Fibroblast of lung (primary cell): ENCODE measurements around the gene TMX2. TPM values are rescaled to one million over a fixed set of nuclear protein-coding genes. Genes with fewer than 3 reads are reported as not detected.

ENCODE experiments used
- DNase-seq, 2 donors: peaks; one replicate each; pipeline versions ENCODE4 v3.0.0 to v3.0.0-alpha.2; 2010; ENCODE audit warnings: low read depth in 2 of 2
- H2AFZ ChIP-seq: 2 replicates; pipeline ENCODE4 v1.5.1; 2012; ENCODE audit warnings: low read length, control low read depth, inconsistent platforms
- H3K27ac ChIP-seq: 2 replicates; pipeline ENCODE4 v1.5.1; 2011; ENCODE audit warnings: low read length, control low read depth; ENCODE audit not compliant: insufficient read depth
- H3K27me3 ChIP-seq: 2 replicates; pipeline ENCODE4 v1.5.1; 2011; ENCODE audit warnings: mild to moderate bottlenecking, low read length; ENCODE audit not compliant: control insufficient read depth, insufficient read depth
- H3K36me3 ChIP-seq: 2 replicates; pipeline ENCODE4 v1.5.1; 2011; ENCODE audit warnings: low read length; ENCODE audit not compliant: control insufficient read depth, insufficient read depth
- H3K4me1 ChIP-seq: 2 replicates; pipeline ENCODE4 v1.5.1; 2011; ENCODE audit warnings: low read length; ENCODE audit not compliant: control insufficient read depth, insufficient read depth; ENCODE audit errors: extremely low read depth
- H3K4me2 ChIP-seq: 2 replicates; pipeline ENCODE4 v1.5.1; 2011; ENCODE audit warnings: low read length, control low read depth; ENCODE audit not compliant: insufficient read depth; ENCODE audit errors: extremely low read depth
- H3K4me3 ChIP-seq, 4 experiments: fragments of 200-600 bp in 1 of 4; sonication (generic) in 1 of 4; replicated peaks in 1 of 4; 2 replicates each; pipeline ENCODE4 v1.5.1; 2011 to 2016; ENCODE audit warnings: low read length in 4 of 4, low read depth in 3 of 4, mild to moderate bottlenecking in 3 of 4, control low read depth in 2 of 4, inconsistent platforms in 1 of 4, mixed read lengths in 1 of 4; ENCODE audit not compliant: insufficient read depth in 1 of 4; ENCODE audit errors: control extremely low read depth in 1 of 4
- H3K79me2 ChIP-seq: 2 replicates; pipeline ENCODE4 v1.5.1; 2012; ENCODE audit warnings: mild to moderate bottlenecking, low read length, inconsistent platforms; ENCODE audit not compliant: control insufficient read depth, insufficient read depth
- H3K9ac ChIP-seq: 2 replicates; pipeline ENCODE4 v1.5.1; 2011; ENCODE audit warnings: mild to moderate bottlenecking, low read length, control low read depth; ENCODE audit not compliant: insufficient read depth
- H3K9me3 ChIP-seq: 2 replicates; pipeline ENCODE4 v1.5.1; 2012; ENCODE audit warnings: low read depth, low read length; ENCODE audit not compliant: control insufficient read depth, insufficient read depth
- H4K20me1 ChIP-seq: 2 replicates; pipeline ENCODE4 v1.5.1; 2011; ENCODE audit warnings: low read length; ENCODE audit not compliant: control insufficient read depth, insufficient read depth; ENCODE audit errors: extremely low read depth
- CTCF ChIP-seq, 2 donors: IDR thresholded peaks in 1 of 2; conservative IDR thresholded peaks in 1 of 2; 1 replicate in 1 of 2; 2 replicates in 1 of 2; pipeline ENCODE4 v1.5.1; 2011 to 2012; ENCODE audit warnings: low read length in 2 of 2, control low read depth in 1 of 2, inconsistent platforms in 1 of 2, low read depth in 1 of 2, mild to moderate bottlenecking in 1 of 2
- EZH2 ChIP-seq: IDR thresholded peaks from 2 replicates; pipeline ENCODE4 v1.5.1; 2012; ENCODE audit warnings: low read length, control low read depth, mild to moderate bottlenecking; ENCODE audit errors: missing control alignments
- polyA plus RNA-seq, 2 donors: library from polyadenylated mRNA; depleted of rRNA in 1 of 2; stranded (reverse) in 1 of 2; unstranded in 1 of 2; fragments of >200 nt; gene quantifications; 2 replicates each; pipeline ENCODE4 v1.2.1, GENCODE V29; 2011 to 2012; ENCODE audit warnings: missing spikeins in 1 of 2
- total RNA-seq: library from RNA; depleted of rRNA; stranded (reverse); fragments of >200 nt; gene quantifications from 2 replicates; pipeline ENCODE4 v1.2.1, GENCODE V29; 2014

Gene TMX2
- total and polyA plus RNA-seq, 2 donors (not counting 1 experiment from before 2014, with no cell fraction given), result 62.8 to 71.8 TPM

GRCh38 chr11:57674251-57674650 is 38.1 kb upstream of the TMX2 start:
- DNase-seq, result no peak
- H3K4me2 ChIP-seq, result no peak overlapping the region
- no peak overlapping the region for H3K4me3 ChIP-seq
- peaks cover 68% of the 10 kb centered on the region for H3K79me2 ChIP-seq
- peaks cover 2% of the 10 kb centered on the region for H4K20me1 ChIP-seq
- H2AFZ ChIP-seq, result no peak overlapping the region
- H3K36me3 ChIP-seq, result peaks cover 10% of the 10 kb centered on the region
- H3K9me3 ChIP-seq, result no peaks in the 10 kb centered on the region
- H3K27ac ChIP-seq, result no peak overlapping the region
- H3K9ac ChIP-seq, result no peak overlapping the region
- no peaks in the 10 kb centered on the region for H3K4me1 ChIP-seq
- H3K27me3 ChIP-seq, result no peaks in the 10 kb centered on the region
- TF ChIP-seq EZH2, result no peak
- no peak for TF ChIP-seq CTCF (conservative IDR thresholded peaks at IDR 0.05 in 1 of 2, IDR thresholded peaks at IDR 0.05 in 1 of 2; ENCODE audit: low read depth in 1 of 2, low read length in 2 of 2)

- Histone ChIP-seq H3K9me3 (no peaks in the 10 kb centered on the region), H3K9ac (no peak overlapping the region), H3K4me3 (no peak overlapping the region), H3K27me3 (no peaks in the 10 kb centered on the region), H3K4me1 (peaks cover 2% of the 10 kb centered on the region), H2AFZ (no peak overlapping the region), H3K36me3 (peaks cover 10% of the 10 kb centered on the region), H4K20me1 (peaks cover 4% of the 10 kb centered on the region), H3K27ac (no peak overlapping the region), H3K79me2 (peaks cover 64% of the 10 kb centered on the region), H3K4me2 (no peak overlapping the region)
- no peak for TF ChIP-seq CTCF (conservative IDR thresholded peaks at IDR 0.05 in 1 of 2, IDR thresholded peaks at IDR 0.05 in 1 of 2; ENCODE audit: low read depth in 1 of 2, low read length in 2 of 2)
- no peak for TF ChIP-seq EZH2
- DNase-seq, result no peak
These were observed 37.0 kb upstream of the TMX2 start for GRCh38 chr11:57675176-57675941.

- Histone ChIP-seq H3K4me3 (no peak overlapping the region), H3K36me3 (peaks cover 4% of the 10 kb centered on the region), H3K4me2 (no peak overlapping the region), H3K79me2 (peaks cover 52% of the 10 kb centered on the region), H3K27me3 (no peaks in the 10 kb centered on the region), H3K4me1 (peaks cover 2% of the 10 kb centered on the region), H3K27ac (no peak overlapping the region), H2AFZ (no peak overlapping the region), H4K20me1 (peaks cover 2% of the 10 kb centered on the region), H3K9me3 (no peaks in the 10 kb centered on the region), H3K9ac (no peak overlapping the region)
- no peak for TF ChIP-seq EZH2
- no peak for TF ChIP-seq CTCF (conservative IDR thresholded peaks at IDR 0.05 in 1 of 2, IDR thresholded peaks at IDR 0.05 in 1 of 2; ENCODE audit: low read depth in 1 of 2, low read length in 2 of 2)
- no peak for DNase-seq
These were observed 33.0 kb upstream of the TMX2 start for GRCh38 chr11:57679396-57679795.
